GM12891 (cell line): Measurements from ENCODE around the gene MESP2.

ENCODE experiments used
- DNase-seq: peaks from one replicate; pipeline ENCODE4 v3.0.0; 2011; ENCODE audit warnings: low spot score; ENCODE audit not compliant: insufficient read length
- FAIRE-seq: peaks from 2 replicates; lab custom pipeline; 2011; peaks lifted over from hg19 to GRCh38; lab: Jason Lieb, UNC
- PAX5 ChIP-seq: IDR thresholded peaks from 2 replicates; pipeline ENCODE4 v1.6.1; 2011; ENCODE audit warnings: low read length, moderate library complexity, mild to moderate bottlenecking; ENCODE audit not compliant: insufficient read depth, severe bottlenecking
- POLR2A ChIP-seq: IDR thresholded peaks from 2 replicates; pipeline ENCODE4 v1.6.1; 2011; ENCODE audit warnings: low read depth, low read length, control low read depth
- POLR2AphosphoS5 ChIP-seq: IDR thresholded peaks from 2 replicates; pipeline ENCODE4 v1.6.1; 2011; ENCODE audit warnings: low read depth, low read length, control low read depth
- POU2F2 ChIP-seq: IDR thresholded peaks from 2 replicates; pipeline ENCODE4 v1.6.1; 2011; ENCODE audit warnings: low read depth, mild to moderate bottlenecking, control low read depth, low read length, moderate library complexity
- SPI1 ChIP-seq: IDR thresholded peaks from 2 replicates; pipeline ENCODE4 v1.6.1; 2011; ENCODE audit warnings: low read depth, low read length, control low read depth
- TAF1 ChIP-seq: IDR thresholded peaks from 2 replicates; pipeline ENCODE4 v1.6.1; 2011; ENCODE audit warnings: low read depth, low read length, control low read depth

The MESP2 gene

GRCh38 chr15:89746386-89746780, 29.7 kb upstream of the MESP2 start:
- DNase-seq = no peak
- no peak for TF ChIP-seq POLR2AphosphoS5
- no peak for TF ChIP-seq PAX5
- no peak for TF ChIP-seq POLR2A
- no peak for TF ChIP-seq TAF1
- TF ChIP-seq POU2F2 = no peak
- TF ChIP-seq SPI1 = no peak
- no peak for FAIRE-seq

- no peak for FAIRE-seq
Observed at GRCh38 chr15:89747708-89748682, 28.1 kb upstream of the MESP2 start.

GRCh38 chr15:89749054-89749453, 27.1 kb upstream of the MESP2 start:
- TF ChIP-seq POLR2AphosphoS5 (no peak), POLR2A (no peak), SPI1 (no peak), POU2F2 (no peak), PAX5 (no peak)
- FAIRE-seq (no peak), DNase-seq (no peak)

More at GRCh38 chr15:89747708-89748682, 28.1 kb upstream of the MESP2 start:
- TF ChIP-seq POU2F2 (no peak), PAX5 (no peak), POLR2AphosphoS5 (no peak), TAF1 (no peak), POLR2A (no peak), SPI1 (no peak)
- DNase-seq = no peak

- FAIRE-seq = no peak
- TF ChIP-seq SPI1 = no peak
- TF ChIP-seq TAF1 = no peak
- no peak for TF ChIP-seq POLR2AphosphoS5
- no peak for TF ChIP-seq POU2F2
- no peak for DNase-seq
Observed at GRCh38 chr15:89749526-89749925, 26.6 kb upstream of the MESP2 start.

- DNase-seq (no peak), FAIRE-seq (no peak)
- TF ChIP-seq POLR2A (no peak), POU2F2 (no peak), PAX5 (no peak), TAF1 (no peak), POLR2AphosphoS5 (no peak)
Observed at GRCh38 chr15:89749951-89750559, 26.1 kb upstream of the MESP2 start.

- TF ChIP-seq PAX5 = no peak
- TF ChIP-seq POU2F2 = no peak
- TF ChIP-seq SPI1 = no peak
- TF ChIP-seq TAF1 = no peak
- no peak for TF ChIP-seq POLR2AphosphoS5
- no peak for TF ChIP-seq POLR2A
- FAIRE-seq (peak; percentile 98), DNase-seq (peak; percentile 97)
Observed at GRCh38 chr15:89750560-89751542, 25.3 kb upstream of the MESP2 start, which contains the start of gene MESP1. Gene MESP1 (minus strand): TSS chr15:89751249. CDS start chr15:89751231, 18 bp downstream.

- TF ChIP-seq POU2F2 (no peak), POLR2AphosphoS5 (no peak), SPI1 (no peak), POLR2A (no peak), TAF1 (no peak), PAX5 (no peak)
- FAIRE-seq (no peak), DNase-seq (no peak)
Observed at GRCh38 chr15:89751748-89752147, 24.4 kb upstream of the MESP2 start.

GRCh38 chr15:89753855-89754254, 22.3 kb upstream of the MESP2 start:
- FAIRE-seq = no peak
- TF ChIP-seq POLR2A (no peak), POLR2AphosphoS5 (no peak), TAF1 (no peak), PAX5 (no peak), POU2F2 (no peak), SPI1 (no peak)
- DNase-seq = no peak
